ENCODE results near the gene SMAD6. TPM values are rescaled to one million over a fixed set of nuclear protein-coding genes. Genes with fewer than 3 reads are reported as not detected.
A peak's percentile ranks its signal among the peaks of the same experiment; 100 is the strongest.

SMAD6 gene
- total RNA-seq, 1 donor from 2014 or later = 20.3 TPM

- DNase-seq = peak; percentile 50
- Histone ChIP-seq H3K4me1 (peaks cover 80% of the 10 kb centered on the region), H3K9me3 (replicated peaks) (no peaks in the 10 kb centered on the region), H3K36me3 (no peaks in the 10 kb centered on the region), H3K27me3 (ENCODE audit: low read depth) (no peaks in the 10 kb centered on the region), H3K27ac (replicated peaks) (peak overlapping the region; percentile 94), H3K4me3 (peak overlapping the region; percentile 81)
- no peak for TF ChIP-seq CTCF (IDR thresholded peaks at IDR 0.05; ENCODE audit: borderline replicate concordance)
- intact Hi-C loops (cut with micrococcal nuclease) = loop anchor here (10.0 kb wide), 1 partner anchor 71 kb away; no protein-coding TSS in a partner anchor
Measured at GRCh38 chr15:66703540-66703941, 1.5 kb downstream of the SMAD6 start.

GRCh38 chr15:66704019-66704802, 2.2 kb downstream of the SMAD6 start:
- Histone ChIP-seq H3K36me3 (no peaks in the 10 kb centered on the region), H3K27ac (replicated peaks) (peak overlapping the region; percentile 94), H3K27me3 (ENCODE audit: low read depth) (no peaks in the 10 kb centered on the region), H3K9me3 (replicated peaks) (no peaks in the 10 kb centered on the region), H3K4me3 (peak overlapping the region; percentile 81), H3K4me1 (peaks cover 77% of the 10 kb centered on the region)
- no peak for TF ChIP-seq CTCF (IDR thresholded peaks at IDR 0.05; ENCODE audit: borderline replicate concordance)
- intact Hi-C loops (cut with micrococcal nuclease) = loop anchor here (10.0 kb wide), 1 partner anchor 71 kb away; no protein-coding TSS in a partner anchor
- DNase-seq = no peak

GRCh38 chr15:66704803-66705153, 2.7 kb downstream of the SMAD6 start:
- no peak for TF ChIP-seq CTCF (IDR thresholded peaks at IDR 0.05; ENCODE audit: borderline replicate concordance)
- no peak for DNase-seq
- peak overlapping the region; percentile 81 for H3K4me3 ChIP-seq
- intact Hi-C loops (cut with micrococcal nuclease) = loop anchor here (10.0 kb wide), 1 partner anchor 70 kb away; no protein-coding TSS in a partner anchor
- H3K27ac ChIP-seq (replicated peaks) = peak overlapping the region; percentile 94
- no peaks in the 10 kb centered on the region for H3K27me3 ChIP-seq (ENCODE audit: low read depth)
- no peaks in the 10 kb centered on the region for H3K36me3 ChIP-seq
- H3K4me1 ChIP-seq = peaks cover 79% of the 10 kb centered on the region
- no peaks in the 10 kb centered on the region for H3K9me3 ChIP-seq (replicated peaks)

GRCh38 chr15:66705277-66706146, 3.5 kb downstream of the SMAD6 start:
- H3K4me1 ChIP-seq = peaks cover 76% of the 10 kb centered on the region
- intact Hi-C loops (cut with micrococcal nuclease) = loop anchor here (10.0 kb wide), 1 partner anchor 69 kb away; no protein-coding TSS in a partner anchor
- no peak for TF ChIP-seq CTCF (IDR thresholded peaks at IDR 0.05; ENCODE audit: borderline replicate concordance)

GRCh38 chr15:66706225-66706732, 4.2 kb downstream of the SMAD6 start:
- peak; percentile 46 for TF ChIP-seq CTCF (IDR thresholded peaks at IDR 0.05; ENCODE audit: borderline replicate concordance)
- intact Hi-C loops (cut with micrococcal nuclease) = loop anchor here (10.0 kb wide), 1 partner anchor 69 kb away; no protein-coding TSS in a partner anchor
- no peaks in the 10 kb centered on the region for H3K9me3 ChIP-seq (replicated peaks)
- H3K27ac ChIP-seq (replicated peaks) = peak overlapping the region; percentile 94
- H3K4me1 ChIP-seq = peaks cover 80% of the 10 kb centered on the region
- no peaks in the 10 kb centered on the region for H3K27me3 ChIP-seq (ENCODE audit: low read depth)
- peak overlapping the region; percentile 81 for H3K4me3 ChIP-seq
- H3K36me3 ChIP-seq = no peaks in the 10 kb centered on the region
- peak; percentile 35 for DNase-seq

More at GRCh38 chr15:66705277-66706146, 3.5 kb downstream of the SMAD6 start:
- Histone ChIP-seq H3K27ac (replicated peaks) (peak overlapping the region; percentile 94), H3K4me3 (peak overlapping the region; percentile 81), H3K36me3 (no peaks in the 10 kb centered on the region), H3K27me3 (ENCODE audit: low read depth) (no peaks in the 10 kb centered on the region), H3K9me3 (replicated peaks) (no peaks in the 10 kb centered on the region)
- DNase-seq = no peak
